ENCODE measurements around the gene TMEM201.
"Not testable (repeated sequence)": the region's sequence is repeated elsewhere in the genome, so short reads cannot be mapped to it uniquely, and the experiment has no call there.

TMEM201 gene

GRCh38 chr1:9588551-9589143 is at the start of gene TMEM201:
TMEM201 (plus strand) TSS chr1:9588911; CDS start chr1:9588931, 20 bp downstream.
- peak; percentile 96 for DNase-seq

DNA sequence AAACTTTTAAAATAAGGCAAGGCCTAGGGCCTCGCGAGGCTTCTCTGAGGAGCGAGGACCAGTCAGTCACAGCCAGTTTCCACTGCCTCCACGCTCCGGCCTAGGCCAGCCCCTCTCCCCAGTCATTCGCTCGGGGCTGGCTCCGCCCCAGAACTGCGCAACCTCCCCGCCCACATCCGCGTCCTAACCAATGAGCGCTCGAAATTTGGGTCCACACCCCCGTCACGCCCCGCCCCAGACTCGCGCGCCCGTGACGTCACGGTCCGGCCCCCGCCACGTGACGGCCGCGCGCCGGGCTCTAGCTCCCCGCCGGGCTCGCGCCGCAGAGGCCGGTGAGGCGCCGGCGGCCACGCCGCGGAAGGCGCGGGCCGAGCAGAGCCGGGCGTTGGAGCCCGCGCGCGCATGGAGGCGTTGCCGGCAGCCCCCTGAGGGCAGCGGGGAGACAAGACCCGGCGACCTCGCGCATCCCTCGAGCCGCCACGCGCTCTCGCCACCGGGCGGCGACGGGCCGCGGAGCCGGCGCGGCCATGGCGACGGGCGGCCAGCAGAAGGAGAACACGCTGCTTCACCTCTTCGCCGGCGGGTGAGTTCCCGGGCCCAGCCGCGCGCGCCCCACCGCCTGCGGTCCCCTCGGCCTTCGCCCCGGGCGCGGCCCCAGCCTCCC is 49.4 kb upstream of the TMEM201 start, which contains the start of gene SLC25A33:
Gene SLC25A33, plus strand, starts transcription at position 301 of the 664 bp plus-strand sequence. Its CDS starts 227 bp downstream, at position 528.
- peak; percentile 98 for DNase-seq

- DNase-seq, result peak; percentile 53
Observed at GRCh38 chr1:9539829-9540550, 48.7 kb upstream of the TMEM201 start.

GRCh38 chr1:9542430-9542829 is 46.3 kb upstream of the TMEM201 start:
- DNase-seq, result no peak

- no peak for DNase-seq
Observed at GRCh38 chr1:9544926-9545325, 43.8 kb upstream of the TMEM201 start.

- DNase-seq, result no peak
Observed at GRCh38 chr1:9549955-9550546, 38.7 kb upstream of the TMEM201 start.

DNA sequence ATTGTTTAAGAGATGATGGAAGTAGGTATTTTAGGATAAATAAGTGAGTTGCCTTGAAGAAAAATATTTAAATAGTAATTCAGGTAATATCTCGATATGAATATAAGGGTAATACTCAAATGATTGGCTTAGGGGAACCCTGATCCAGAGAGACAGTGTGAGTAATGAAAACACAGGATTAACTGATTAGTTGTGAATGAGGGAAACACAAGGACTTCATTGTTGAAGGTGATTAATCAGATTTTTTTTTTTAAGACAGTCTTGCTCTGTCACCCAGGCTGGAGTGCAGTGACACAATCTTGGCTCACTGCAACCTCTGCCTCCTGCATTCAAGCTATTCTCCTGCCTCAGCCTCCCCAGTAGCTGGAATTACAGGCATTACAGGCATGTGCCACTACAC is 36.7 kb upstream of the TMEM201 start:
- DNase-seq, result no peak

GRCh38 chr1:9553736-9554144 is 35.0 kb upstream of the TMEM201 start:
- no peak for DNase-seq

DNA sequence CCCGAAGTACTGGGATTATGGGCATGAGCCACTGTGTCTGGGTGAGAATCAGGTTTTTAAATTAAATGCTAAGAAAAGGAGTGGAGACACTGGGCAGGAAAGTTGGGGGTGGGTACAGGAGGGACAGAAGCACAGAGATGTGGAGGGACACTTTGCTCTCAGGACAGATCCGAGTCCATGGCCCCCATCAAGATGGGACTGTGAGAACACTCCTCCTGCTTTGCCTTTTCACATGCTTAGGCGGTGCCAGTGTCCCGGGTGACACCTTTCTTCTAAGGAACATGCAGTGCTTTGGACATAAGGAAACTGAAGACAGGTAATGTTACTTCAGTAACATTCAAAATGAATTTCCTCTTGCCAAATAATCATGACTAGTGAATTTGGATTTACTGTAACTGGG is 32.8 kb upstream of the TMEM201 start:
- DNase-seq, result no peak

DNA sequence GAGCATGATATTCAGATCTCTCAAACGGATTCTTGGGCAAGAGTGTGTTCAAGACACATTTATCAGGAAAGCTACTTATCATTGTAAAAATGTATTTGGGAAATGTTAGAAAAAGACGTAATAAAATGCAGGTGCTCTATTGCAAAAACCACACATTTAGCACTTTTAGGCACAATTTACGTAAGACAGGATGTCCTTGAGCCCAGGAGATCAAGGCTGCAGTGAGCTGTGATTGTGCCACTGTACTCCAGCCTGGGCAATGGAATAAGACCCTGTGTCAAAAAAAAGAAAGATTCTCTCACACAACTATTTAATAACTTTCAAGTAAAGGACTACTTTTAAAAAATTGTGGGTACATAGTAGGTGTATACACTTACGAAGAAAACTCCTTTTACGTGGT is 31.1 kb upstream of the TMEM201 start:
- DNase-seq, result no peak

- no peak for DNase-seq
Observed at GRCh38 chr1:9558271-9558945, 30.3 kb upstream of the TMEM201 start.

DNA sequence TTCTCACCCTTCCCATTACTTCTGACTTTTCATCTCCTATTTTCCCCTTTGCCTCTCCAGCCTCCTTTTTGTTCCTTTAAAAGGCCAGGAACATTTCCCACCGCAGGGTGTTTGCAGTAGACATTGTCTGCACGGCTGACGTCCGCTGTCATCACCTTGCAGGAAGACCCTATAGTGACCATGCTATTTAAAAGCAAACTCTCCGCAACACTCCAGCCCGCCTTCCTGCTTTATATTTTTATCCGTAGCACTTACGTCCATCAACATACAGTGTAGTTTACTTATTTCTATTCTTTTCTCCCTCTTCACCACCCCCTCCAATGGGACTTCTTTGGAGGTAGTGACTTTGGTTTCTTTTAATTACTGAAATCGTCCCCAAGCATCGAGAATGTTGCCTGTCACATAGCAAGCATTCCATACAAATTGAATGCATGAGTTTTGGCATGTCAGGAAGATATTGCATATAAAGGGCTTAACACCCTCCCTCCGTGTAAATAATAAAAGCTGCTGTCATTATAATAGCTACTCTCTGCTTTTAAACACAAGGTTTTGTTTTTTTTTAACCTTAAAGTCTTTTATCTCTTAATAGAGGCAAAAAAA is 29.7 kb upstream of the TMEM201 start:
- DNase-seq, result no peak

- DNase-seq, result no peak
Observed at GRCh38 chr1:9559673-9560072, 29.0 kb upstream of the TMEM201 start.

DNA sequence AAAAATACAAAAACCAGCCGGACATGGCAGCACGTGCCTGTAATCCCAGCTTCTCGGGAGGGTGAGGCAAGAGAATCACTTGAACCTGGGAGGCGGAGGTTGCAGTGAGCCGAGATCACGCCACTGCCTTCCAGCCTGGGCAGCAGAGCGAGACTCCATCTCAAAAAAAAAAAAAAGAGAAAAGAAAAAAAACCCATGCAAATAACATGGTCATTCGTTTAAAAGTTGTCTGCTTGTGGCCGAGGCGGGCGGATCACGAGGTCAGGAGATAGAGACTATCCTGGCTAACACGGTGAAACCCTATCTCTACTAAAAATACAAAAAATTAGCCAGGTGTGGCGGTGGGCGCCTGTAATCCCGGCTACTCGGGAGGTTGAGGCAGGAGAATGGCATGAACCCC is 28.6 kb upstream of the TMEM201 start:
- DNase-seq, result not testable (repeated sequence)

GRCh38 chr1:9561429-9561828 is 27.3 kb upstream of the TMEM201 start:
- DNase-seq, result no peak

DNA sequence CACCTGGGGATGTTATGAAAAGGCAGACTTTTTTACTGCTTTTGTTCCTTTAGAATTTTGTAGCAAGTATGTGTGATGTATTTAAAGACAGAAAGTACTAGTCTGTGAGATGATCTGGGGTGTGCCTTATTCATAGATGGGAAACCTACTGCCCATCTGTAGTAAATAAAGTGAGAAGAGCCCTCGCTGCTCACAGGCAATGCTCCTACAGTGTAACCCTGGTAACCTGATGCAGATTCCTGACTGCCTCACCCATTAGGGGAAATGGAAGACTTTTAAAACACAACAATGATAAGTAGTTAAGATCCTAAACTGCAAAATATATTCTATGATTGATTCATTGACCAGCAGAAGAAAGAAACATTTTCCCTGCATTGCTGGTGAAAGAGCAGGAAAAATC is 19.4 kb upstream of the TMEM201 start:
- DNase-seq, result no peak

GRCh38 chr1:9570886-9571529 is 17.7 kb upstream of the TMEM201 start:
- DNase-seq, result not testable (repeated sequence)

GRCh38 chr1:9573723-9574122 is 15.0 kb upstream of the TMEM201 start:
- DNase-seq, result no peak

DNA sequence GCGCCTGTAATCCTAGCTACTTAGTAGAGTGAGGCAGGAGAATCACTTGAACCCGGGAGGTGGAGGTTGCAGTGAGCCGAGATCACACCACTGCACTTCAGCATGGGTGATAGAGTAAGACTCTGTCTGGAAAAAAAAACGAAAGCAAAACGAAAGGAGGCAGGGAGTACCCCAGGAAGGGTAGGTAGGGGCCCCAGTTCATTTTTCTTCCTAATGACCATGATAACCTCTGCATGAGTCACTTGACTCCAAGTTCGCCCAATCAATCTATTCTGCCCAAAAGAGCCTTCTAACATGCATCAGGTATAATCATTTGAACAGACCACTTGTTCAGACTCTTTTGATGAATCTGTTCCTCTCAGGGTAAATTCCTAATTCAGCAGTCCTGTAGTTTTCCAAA is 13.2 kb upstream of the TMEM201 start:
- DNase-seq, result no peak

DNA sequence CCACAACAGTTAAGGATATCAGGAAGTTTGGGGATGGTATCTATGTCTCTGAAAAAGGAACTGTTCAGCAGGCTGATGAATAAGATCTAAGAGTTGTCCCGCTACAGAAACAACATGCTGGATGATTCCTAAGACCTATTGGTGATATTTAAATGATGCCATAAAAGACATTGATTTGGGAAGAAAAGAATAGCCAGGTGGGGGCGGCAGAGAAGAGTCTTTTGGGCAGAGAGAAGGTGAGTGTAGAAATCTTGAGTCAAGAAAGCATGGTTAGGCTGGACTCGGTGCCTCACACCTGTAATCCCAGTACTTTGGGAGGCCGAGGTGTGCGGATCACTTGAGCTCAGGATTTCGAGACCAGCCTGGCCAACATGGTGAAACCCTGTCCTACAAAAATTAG is 11.8 kb upstream of the TMEM201 start:
- no peak for DNase-seq

- DNase-seq, result no peak
Observed at GRCh38 chr1:9577423-9577822, 11.3 kb upstream of the TMEM201 start.

GRCh38 chr1:9580942-9581341 is 7.8 kb upstream of the TMEM201 start:
- no peak for DNase-seq

Data from stimulated activated CD4-positive, alpha-beta T cell treated with anti-CD3 and anti-CD28 coated beads, Interleukin-12 subunit alpha, Interleukin-12 subunit beta, amount 100 ng/mL, for 4 hours (primary cell).